ENCODE results near the gene WASF2.

DNA sequence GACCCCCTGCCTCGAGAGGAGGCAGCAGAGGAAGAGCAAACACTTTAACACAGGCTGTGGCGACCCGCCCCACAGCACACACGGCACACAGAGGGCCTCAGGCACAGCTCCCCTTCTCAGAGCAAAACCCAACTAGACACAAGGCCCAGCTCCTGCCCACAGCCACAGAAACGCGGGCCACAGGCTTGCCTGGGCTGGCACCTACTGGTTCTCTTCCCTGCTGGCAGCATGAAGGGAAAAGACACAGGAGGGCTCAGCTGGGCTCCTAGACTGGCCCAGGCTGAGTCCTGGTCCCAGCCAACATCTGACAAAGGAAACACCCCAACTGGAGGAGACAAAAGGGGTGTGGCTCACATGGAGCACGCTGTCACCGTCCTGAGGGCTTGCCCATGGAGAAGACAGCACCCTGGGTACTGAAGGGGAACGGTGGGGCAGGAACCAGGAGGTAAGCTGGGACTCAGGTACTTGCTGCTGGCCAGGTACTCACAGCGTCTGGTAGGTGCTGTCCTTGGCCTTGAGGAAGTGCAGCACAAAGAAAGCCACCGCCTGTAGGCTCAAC lies 110.3 kb downstream of the WASF2 start:
- TF ChIP-seq POLR2A (IDR thresholded peaks at IDR 0.05; ENCODE audit: low read depth, low read length) = no peak
- TF ChIP-seq POLR2AphosphoS5 (IDR thresholded peaks at IDR 0.05; ENCODE audit: low read depth, low read length) = no peak
- TF ChIP-seq SPI1 (IDR thresholded peaks at IDR 0.05; ENCODE audit: low read depth, low read length) = no peak
- no peak for TF ChIP-seq TAF1 (IDR thresholded peaks at IDR 0.05; ENCODE audit: low read depth, low read length)

All from GM12891 (cell line).